ENCODE results near the gene SGMS2. TPM values are rescaled to one million over a fixed set of nuclear protein-coding genes. Genes with fewer than 3 reads are reported as not detected.

SGMS2 gene
- total RNA-seq, 1 donor from 2014 or later, result 0.50 TPM

- Mint-ChIP-seq H3K27ac (no peak overlapping the region), H3K27me3 (ENCODE audit: low read depth) (peaks cover 5% of the 10 kb centered on the region), H3K36me3 (ENCODE audit: low read depth) (no peaks in the 10 kb centered on the region), H3K4me3 (ENCODE audit: low read depth) (no peak overlapping the region), H3K4me1 (ENCODE audit: low read depth) (peaks cover 10% of the 10 kb centered on the region), H3K9me3 (no peaks in the 10 kb centered on the region)
- no peak for DNase-seq (ENCODE audit: low spot score)
- intact Hi-C loops (cut with micrococcal nuclease), result loop anchor here (10.0 kb wide), 1 partner anchor 115 kb away; the partner anchor contains the start of gene SGMS2
These were observed 114.6 kb downstream of the SGMS2 start for GRCh38 chr4:107939307-107939706.

- no peak for DNase-seq (ENCODE audit: low spot score)
- no peaks in the 10 kb centered on the region for H3K27me3 Mint-ChIP-seq (ENCODE audit: low read depth)
- no peak overlapping the region for H3K27ac Mint-ChIP-seq
- H3K4me3 Mint-ChIP-seq (ENCODE audit: low read depth), result no peak overlapping the region
- H3K4me1 Mint-ChIP-seq (ENCODE audit: low read depth), result no peaks in the 10 kb centered on the region
- intact Hi-C loops (cut with micrococcal nuclease), result no loop called here
- no peaks in the 10 kb centered on the region for H3K36me3 Mint-ChIP-seq (ENCODE audit: low read depth)
- no peaks in the 10 kb centered on the region for H3K9me3 Mint-ChIP-seq
These were observed 121.1 kb downstream of the SGMS2 start for GRCh38 chr4:107945809-107946208.

DNA sequence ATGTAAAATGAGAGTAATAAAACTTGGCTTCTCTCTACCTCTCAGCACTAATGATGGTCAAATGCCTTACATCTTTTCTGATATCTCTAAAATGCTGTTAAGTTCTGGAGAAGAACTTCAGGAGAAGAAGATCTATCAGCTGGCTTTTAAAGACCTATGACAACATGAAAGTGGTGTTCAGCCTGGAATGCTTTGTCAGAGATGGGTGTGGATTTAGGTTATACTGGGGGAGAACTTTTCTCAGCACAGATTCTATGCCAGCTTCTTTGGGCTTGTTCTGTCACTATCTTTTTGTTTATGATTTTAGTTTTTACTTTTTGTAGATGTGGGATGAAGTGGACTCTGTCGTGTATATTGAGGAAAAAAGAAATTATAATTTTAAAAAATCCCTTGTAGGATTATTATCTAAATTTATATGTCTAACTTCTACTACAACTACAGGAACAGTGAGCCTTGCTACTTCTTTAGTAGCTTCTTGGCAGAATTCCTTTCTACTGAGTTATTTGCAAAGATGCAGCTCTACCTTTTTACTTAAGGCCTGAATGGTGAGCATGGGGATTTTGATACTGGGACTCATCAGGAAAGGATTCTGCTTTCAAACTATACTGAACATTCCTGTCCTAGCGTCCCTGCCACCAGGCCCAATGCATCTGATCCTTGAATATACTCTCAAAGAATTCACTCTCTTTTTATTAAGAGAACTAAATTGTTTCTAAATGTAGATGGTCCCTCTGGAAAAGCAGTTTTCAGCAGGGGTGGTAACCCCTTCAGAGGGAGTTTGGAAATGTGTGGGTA lies 126.2 kb downstream of the SGMS2 start:
- DNase-seq (ENCODE audit: low spot score), result no peak
- H3K9me3 Mint-ChIP-seq, result peaks cover 10% of the 10 kb centered on the region
- no peak overlapping the region for H3K27ac Mint-ChIP-seq
- H3K36me3 Mint-ChIP-seq (ENCODE audit: low read depth), result no peaks in the 10 kb centered on the region
- H3K4me3 Mint-ChIP-seq (ENCODE audit: low read depth), result no peak overlapping the region
- intact Hi-C loops (cut with micrococcal nuclease), result no loop called here
- H3K27me3 Mint-ChIP-seq (ENCODE audit: low read depth), result no peaks in the 10 kb centered on the region
- no peaks in the 10 kb centered on the region for H3K4me1 Mint-ChIP-seq (ENCODE audit: low read depth)

GRCh38 chr4:107951551-107951950 lies 126.8 kb downstream of the SGMS2 start:
- Mint-ChIP-seq H3K36me3 (ENCODE audit: low read depth) (no peaks in the 10 kb centered on the region), H3K4me3 (ENCODE audit: low read depth) (no peak overlapping the region), H3K27me3 (ENCODE audit: low read depth) (no peaks in the 10 kb centered on the region), H3K27ac (no peak overlapping the region), H3K4me1 (ENCODE audit: low read depth) (no peaks in the 10 kb centered on the region), H3K9me3 (peaks cover 16% of the 10 kb centered on the region)
- no peak for DNase-seq (ENCODE audit: low spot score)
- intact Hi-C loops (cut with micrococcal nuclease), result no loop called here

GRCh38 chr4:107956011-107956410 lies 131.3 kb downstream of the SGMS2 start:
- Mint-ChIP-seq H3K27ac (no peak overlapping the region), H3K4me1 (ENCODE audit: low read depth) (no peaks in the 10 kb centered on the region), H3K36me3 (ENCODE audit: low read depth) (no peaks in the 10 kb centered on the region), H3K9me3 (peaks cover 22% of the 10 kb centered on the region), H3K4me3 (ENCODE audit: low read depth) (no peak overlapping the region), H3K27me3 (ENCODE audit: low read depth) (no peaks in the 10 kb centered on the region)
- no peak for DNase-seq (ENCODE audit: low spot score)
- intact Hi-C loops (cut with micrococcal nuclease), result no loop called here

Other genes starting within 250 kb of the SGMS2 start
- gene PAPSS1, start 104.7 kb upstream of the SGMS2 start, total RNA-seq, result 36.9 TPM in 2 replicates
- gene CYP2U1, start 106.6 kb downstream of the SGMS2 start, total RNA-seq, result 0.80 and 1.5 TPM in 2 replicates
- 41.9 and 42.8 TPM in 2 replicates for gene HADH, start 165.0 kb downstream of the SGMS2 start, total RNA-seq

All from activated T-helper 2 cell treated with anti-CD3 and anti-CD28 coated beads, Interferon-gamma antibody, Interleukin-2, Interleukin-4, amounts not matched to agents 10 μg/mL and 5 μg/mL and 100 μg/mL, durations not matched to agents 14 hours and 24 hours and 36 hours (primary cell).